K562 (cell line): ENCODE data around the gene GMDS.

ENCODE experiments used
- ARID1B ChIP-seq: fragments of 450-650 bp; IDR thresholded peaks from 2 replicates; pipeline ENCODE4 v1.6.1; 2016; ENCODE audit warnings: antibody characterized with exemption, mild to moderate bottlenecking, inconsistent platforms
- ARID3A ChIP-seq: IDR thresholded peaks from 2 replicates; pipeline ENCODE4 v1.6.1; 2012; ENCODE audit warnings: low read depth, low read length, improper control_type of control experiment, borderline replicate concordance
- CTCF ChIP-seq, 3 experiments: IDR thresholded peaks in 2 of 3; conservative IDR thresholded peaks in 1 of 3; 2 replicates each; pipeline ENCODE4 v1.5.1; 2011 to 2012; ENCODE audit warnings: low read length in 3 of 3, mild to moderate bottlenecking in 3 of 3, control low read depth in 2 of 3, improper control_type of control experiment in 1 of 3, inconsistent platforms in 1 of 3, low read depth in 1 of 3, mixed read lengths in 1 of 3, moderate library complexity in 1 of 3; ENCODE audit not compliant: insufficient read depth in 2 of 3
- HIVEP1 ChIP-seq: fragments of 250-450 bp; sonication (Bioruptor Pico); IDR thresholded peaks from 2 replicates; pipeline ENCODE4 v1.4.0; 2020; ENCODE audit warnings: mild to moderate bottlenecking
- KAT2B ChIP-seq: IDR thresholded peaks from one replicate; pipeline ENCODE4 v1.6.1; 2012; ENCODE audit warnings: low read depth, mild to moderate bottlenecking, control low read depth, inconsistent platforms, low read length, moderate library complexity
- PHTF2 ChIP-seq: fragments of 250-450 bp; sonication (Bioruptor Pico); IDR thresholded peaks from 2 replicates; pipeline ENCODE4 v1.5.0; 2021; ENCODE audit warnings: mild to moderate bottlenecking
- TRIM24 ChIP-seq, 2 experiments: fragments of 450-650 bp; IDR thresholded peaks; 2 replicates each; pipeline ENCODE4 v1.6.1; 2016
- UBTF ChIP-seq, 2 experiments: IDR thresholded peaks; 2 replicates each; pipeline ENCODE4 v1.6.1; 2012; ENCODE audit warnings: improper control_type of control experiment in 2 of 2, low read depth in 2 of 2, low read length in 2 of 2, borderline replicate concordance in 1 of 2
- XRCC4 ChIP-seq: IDR thresholded peaks from one replicate; pipeline ENCODE4 v1.6.1; 2011; ENCODE audit not compliant: insufficient read depth, insufficient read length; ENCODE audit errors: extremely low read depth
- ZNF280B ChIP-seq: fragments of 250-450 bp; sonication (Bioruptor Pico); IDR thresholded peaks from 2 replicates; pipeline ENCODE4 v1.5.1; 2021; ENCODE audit warnings: mild to moderate bottlenecking

GRCh38 chr6:2242311-2242710 lies 3.1 kb downstream of the GMDS start:
- TF ChIP-seq ARID3A (no peak), XRCC4 (no peak), HIVEP1 (CRISPR knock-in tag) (no peak), UBTF (IDR thresholded peaks at IDR 0.05; ENCODE audit: borderline replicate concordance in 1 of 2, low read depth in 2 of 2, low read length in 2 of 2) (no peak), CTCF (IDR thresholded peaks at IDR 0.05 in 2 of 3, conservative IDR thresholded peaks at IDR 0.05 in 1 of 3; ENCODE audit: insufficient read depth in 2 of 3, low read depth in 1 of 3, low read length in 3 of 3) (no peak), TRIM24 (IDR thresholded peaks at IDR 0.05) (no peak), ZNF280B (CRISPR knock-in tag) (no peak), ARID1B (no peak), KAT2B (no peak), PHTF2 (CRISPR knock-in tag) (no peak)
